Lower leg skin (tissue), 3 donors: ENCODE results near the gene PRKCH.

Experiments used
- CTCF ChIP-seq, 3 donors: fragments of 450-650 bp; IDR thresholded peaks; one replicate each; pipeline ENCODE4 v1.5.1; 2016; ENCODE audit warnings: antibody characterized with exemption in 3 of 3, mild to moderate bottlenecking in 3 of 3, moderate library complexity in 2 of 3
- POLR2A ChIP-seq, 2 donors: fragments of 450-650 bp; IDR thresholded peaks; one replicate each; pipeline ENCODE4 v1.6.1; 2016 to 2017; ENCODE audit warnings: antibody characterized with exemption in 2 of 2, mild to moderate bottlenecking in 1 of 2, moderate library complexity in 1 of 2

GRCh38 chr14:61526405-61527312, 205.3 kb downstream of the PRKCH start:
- TF ChIP-seq CTCF (IDR thresholded peaks at IDR 0.05) (no peak), POLR2A (IDR thresholded peaks at IDR 0.05) (no peak)
